HepG2 (cell line): ENCODE results near the gene KIAA0232. TPM values are rescaled to one million over a fixed set of nuclear protein-coding genes. Genes with fewer than 3 reads are reported as not detected.

Source experiments
- AGO1 ChIP-seq: fragments of 200-400 bp; formaldehyde crosslinking; IDR thresholded peaks from 2 replicates; pipeline ENCODE4 v1.6.1; 2017; ENCODE audit warnings: mild to moderate bottlenecking, low read depth, low read length, moderate library complexity; ENCODE audit not compliant: poor library complexity, severe bottlenecking
- BCL6 ChIP-seq: IDR thresholded peaks from 2 replicates; pipeline ENCODE4 v1.6.1; 2016; ENCODE audit warnings: missing genetic modification reagents, missing compliant biosample characterization
- GATAD1 ChIP-seq: IDR thresholded peaks from 2 replicates; pipeline ENCODE4 v1.6.1; 2016; ENCODE audit warnings: missing genetic modification reagents, missing compliant biosample characterization
- HINFP ChIP-seq: sonication (generic); formaldehyde crosslinking; IDR thresholded peaks from 2 replicates; pipeline ENCODE4 v1.4.0; 2020; ENCODE audit warnings: low read depth, mild to moderate bottlenecking, missing genetic modification reagents
- HOMEZ ChIP-seq: IDR thresholded peaks from 2 replicates; pipeline ENCODE4 v1.6.1; 2016; ENCODE audit warnings: low read depth
- HOXA7 ChIP-seq: sonication (generic); formaldehyde crosslinking; IDR thresholded peaks from 2 replicates; pipeline ENCODE4 v1.8.1; 2022; ENCODE audit warnings: mild to moderate bottlenecking, missing genetic modification reagents, moderate library complexity
- IRF9 ChIP-seq: sonication (generic); formaldehyde crosslinking; IDR thresholded peaks from 2 replicates; pipeline ENCODE4 v1.8.0; 2022; ENCODE audit warnings: missing genetic modification reagents, mild to moderate bottlenecking, borderline replicate concordance
- KLF6 ChIP-seq: IDR thresholded peaks from 2 replicates; pipeline ENCODE4 v1.8.0; 2016; ENCODE audit warnings: missing biosample characterization, missing genetic modification reagents
- MTA1 ChIP-seq: sonication (generic); formaldehyde crosslinking; IDR thresholded peaks from 2 replicates; pipeline ENCODE4 v1.4.0; 2020; ENCODE audit warnings: missing genetic modification reagents, mild to moderate bottlenecking, borderline replicate concordance
- MTERF4 ChIP-seq: sonication (generic); formaldehyde crosslinking; IDR thresholded peaks from 2 replicates; pipeline ENCODE4 v1.8.0; 2023; ENCODE audit warnings: mild to moderate bottlenecking, missing genetic modification reagents
- NFE2L1 ChIP-seq: sonication (generic); formaldehyde crosslinking; IDR thresholded peaks from 2 replicates; pipeline ENCODE4 v1.4.0; 2020; ENCODE audit warnings: missing genetic modification reagents, mild to moderate bottlenecking, borderline replicate concordance
- PRDM10 ChIP-seq: sonication (generic); formaldehyde crosslinking; IDR thresholded peaks from 2 replicates; pipeline ENCODE4 v1.4.0; 2020; ENCODE audit warnings: low read depth, missing genetic modification reagents
- SYNCRIP ChIP-seq: fragments of 200-400 bp; formaldehyde crosslinking; IDR thresholded peaks from 2 replicates; pipeline ENCODE4 v1.6.1; 2018; ENCODE audit warnings: mild to moderate bottlenecking, low read depth, low read length; ENCODE audit not compliant: insufficient read depth
- ZNF383 ChIP-seq: sonication (generic); formaldehyde crosslinking; IDR thresholded peaks from 2 replicates; pipeline ENCODE4 v1.4.0; 2020; ENCODE audit warnings: missing genetic modification reagents, mild to moderate bottlenecking, borderline replicate concordance
- ZNF441 ChIP-seq: sonication (generic); formaldehyde crosslinking; IDR thresholded peaks from 2 replicates; pipeline ENCODE4 v1.7.0; 2021; ENCODE audit warnings: missing genetic modification reagents, borderline replicate concordance
- ZNF543 ChIP-seq: sonication (generic); formaldehyde crosslinking; IDR thresholded peaks from 2 replicates; pipeline ENCODE4 v1.4.0; 2020; ENCODE audit warnings: mild to moderate bottlenecking, missing genetic modification reagents
- ZNF558 ChIP-seq: sonication (generic); formaldehyde crosslinking; IDR thresholded peaks from 2 replicates; pipeline ENCODE4 v1.9.0; 2022; ENCODE audit warnings: mild to moderate bottlenecking, missing genetic modification reagents, borderline replicate concordance
- ZNF747 ChIP-seq: sonication (generic); formaldehyde crosslinking; IDR thresholded peaks from 2 replicates; pipeline ENCODE4 v1.8.1; 2023; ENCODE audit warnings: missing genetic modification reagents, mild to moderate bottlenecking, borderline replicate concordance
- ZSCAN25 ChIP-seq: sonication (generic); formaldehyde crosslinking; IDR thresholded peaks from 2 replicates; pipeline ENCODE4 v1.8.0; 2022; ENCODE audit warnings: mild to moderate bottlenecking, missing genetic modification reagents
- polyA plus RNA-seq, 8 experiments: library from polyadenylated mRNA; depleted of rRNA in 3 of 8; stranded (reverse) in 7 of 8; unstranded in 1 of 8; fragments of >200 nt; fragmentation: Illumina TruSeq in 4 of 8; extraction: Trizol in 4 of 8; gene quantifications; 2 replicates each; pipeline versions ENCODE4 v1.2.1 to v1.2.3, GENCODE V29; 2011 to 2016; ENCODE audit warnings: low read depth in 4 of 8, missing spikeins in 1 of 8, mixed read lengths in 1 of 8; ENCODE audit not compliant: insufficient read depth in 1 of 8
- total RNA-seq, 5 experiments: library from RNA; depleted of rRNA; stranded (reverse); fragments of >200 nt; fragmentation: Illumina TruSeq; extraction: Trizol; gene quantifications; 2 replicates each; pipeline ENCODE4 v1.2.3, GENCODE V29; 2016; ENCODE audit warnings: low read depth in 1 of 5

The KIAA0232 gene
- total and polyA plus RNA-seq, 2 of the 13 experiments (the other 11 are each of a cell fraction or from before 2014, with no cell fraction given), result 7.8 to 17.1 TPM

- TF ChIP-seq NFE2L1 (CRISPR knock-in tag) (no peak), SYNCRIP (no peak), MTA1 (CRISPR knock-in tag) (peak; percentile 45; the same call in 1 of the 2 replicates), ZNF747 (no peak), PRDM10 (CRISPR knock-in tag) (no peak), ZSCAN25 (CRISPR knock-in tag) (peak; percentile 35; the same call in 1 of the 2 replicates), ZNF441 (CRISPR knock-in tag) (peak; percentile 71; the same call in 1 of the 2 replicates), ZNF383 (CRISPR knock-in tag) (no peak), ZNF543 (CRISPR knock-in tag) (no peak), HOMEZ (CRISPR knock-in tag) (no peak), HOXA7 (CRISPR knock-in tag) (no peak), IRF9 (CRISPR knock-in tag) (peak; percentile 57; the same call in 1 of the 2 replicates), BCL6 (CRISPR knock-in tag) (peak; percentile 35; the same call in 1 of the 2 replicates), MTERF4 (no peak), AGO1 (no peak), GATAD1 (CRISPR knock-in tag) (peak; percentile 54; the same call in 1 of the 2 replicates), HINFP (CRISPR knock-in tag) (peak; percentile 66), ZNF558 (CRISPR knock-in tag) (no peak; the same call in 1 of the 2 replicates), KLF6 (CRISPR knock-in tag) (peak; percentile 76; the same call in 1 of the 2 replicates)
These were observed at the start of gene KIAA0232 (continued) for GRCh38 chr4:6782147-6782845.
